ENCODE results near the gene YEATS2.

YEATS2 gene

GRCh38 chr3:183816681-183817510 is 119.3 kb downstream of the YEATS2 start:
- no peak for DNase-seq (ENCODE audit: low spot score)
- no peak for TF ChIP-seq CTCF (IDR thresholded peaks at IDR 0.05)
- H3K27ac ChIP-seq: no peak overlapping the region
- H3K4me3 ChIP-seq: no peak overlapping the region

GRCh38 chr3:183817639-183818038 is 120.0 kb downstream of the YEATS2 start:
- no peak overlapping the region for H3K4me3 ChIP-seq
- DNase-seq (ENCODE audit: low spot score): no peak
- no peak overlapping the region for H3K27ac ChIP-seq
- TF ChIP-seq CTCF (IDR thresholded peaks at IDR 0.05): no peak

DNA sequence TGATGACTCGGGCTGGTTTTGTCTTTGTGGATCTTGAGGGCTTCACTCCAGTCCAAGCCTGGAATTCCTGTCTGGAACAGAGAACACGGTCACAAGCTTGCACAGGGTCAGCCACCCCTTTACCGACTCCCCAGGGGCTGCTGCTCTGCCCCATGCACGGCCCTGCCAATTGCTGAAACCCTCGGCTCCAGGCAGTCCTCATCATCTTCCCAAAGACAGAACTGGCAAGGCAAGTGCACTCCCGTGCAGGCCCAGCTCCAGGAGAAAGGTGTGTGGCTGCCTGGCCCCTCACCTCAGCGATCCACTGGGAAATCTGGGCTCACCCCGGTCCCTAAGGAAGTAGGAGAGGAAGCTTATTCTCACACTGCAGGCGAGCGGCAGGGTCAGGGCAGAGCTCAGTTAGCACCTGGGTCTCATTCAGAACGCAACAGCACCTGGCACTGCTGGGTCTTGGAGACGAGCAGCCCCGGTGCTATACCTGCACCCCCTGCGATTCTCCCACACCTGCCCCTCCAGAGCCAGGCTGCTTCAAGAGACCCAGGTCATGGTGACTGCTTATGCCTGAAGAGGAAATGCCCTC is 120.5 kb downstream of the YEATS2 start:
- no peak overlapping the region for H3K27ac ChIP-seq
- no peak for TF ChIP-seq CTCF (IDR thresholded peaks at IDR 0.05)
- H3K4me3 ChIP-seq: no peak overlapping the region
- DNase-seq (ENCODE audit: low spot score): no peak

DNA sequence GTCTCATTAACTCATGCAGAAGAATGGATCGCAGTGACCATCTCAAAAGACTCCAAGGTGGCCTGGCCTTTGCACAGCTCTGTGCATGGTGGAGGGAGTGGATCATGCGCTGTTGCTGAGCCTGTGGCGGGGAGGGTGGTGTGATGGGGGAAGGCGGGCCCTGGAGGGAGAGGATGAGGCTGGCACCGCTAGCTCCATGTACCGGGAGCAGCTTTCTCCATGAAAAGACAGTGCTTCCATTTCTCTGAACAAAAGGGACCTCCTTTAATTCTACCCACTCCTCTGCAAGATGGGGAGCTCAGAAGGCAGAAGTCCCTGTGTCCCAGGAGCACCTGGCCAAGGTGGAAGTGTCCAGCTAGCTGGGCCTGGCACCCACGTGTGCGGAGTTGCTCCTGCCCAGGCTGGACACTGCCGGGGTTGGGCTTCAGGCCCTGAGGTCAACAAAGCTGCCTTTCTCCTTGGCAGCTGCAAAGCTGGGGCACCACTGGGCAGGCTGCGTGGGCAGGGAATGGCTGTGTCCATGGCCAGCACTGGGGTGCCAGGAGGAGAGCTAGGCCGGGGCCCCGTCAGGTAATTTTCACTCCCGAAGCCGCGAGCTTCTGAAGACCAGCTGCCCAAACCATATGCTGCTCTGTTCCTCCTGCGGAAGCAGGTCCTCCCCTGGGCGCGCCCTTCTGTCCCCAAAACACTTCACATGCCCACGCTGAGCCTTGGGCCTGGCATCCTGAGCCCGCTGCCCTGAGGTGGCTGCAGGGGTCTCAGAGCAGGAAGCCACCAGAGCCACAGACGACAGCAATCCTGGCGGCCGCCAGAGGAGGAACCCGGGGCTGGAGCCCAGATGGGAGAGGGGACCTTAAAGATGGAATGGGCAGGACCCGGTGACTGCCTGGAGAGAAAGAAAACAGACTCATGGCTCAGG is 121.4 kb downstream of the YEATS2 start:
- no peak overlapping the region for H3K4me3 ChIP-seq
- DNase-seq (ENCODE audit: low spot score): no peak
- H3K27ac ChIP-seq: no peak overlapping the region
- no peak for TF ChIP-seq CTCF (IDR thresholded peaks at IDR 0.05)

GRCh38 chr3:183819831-183820230 is 122.2 kb downstream of the YEATS2 start:
- no peak overlapping the region for H3K4me3 ChIP-seq
- TF ChIP-seq CTCF (IDR thresholded peaks at IDR 0.05): no peak
- H3K27ac ChIP-seq: no peak overlapping the region
- no peak for DNase-seq (ENCODE audit: low spot score)

DNA sequence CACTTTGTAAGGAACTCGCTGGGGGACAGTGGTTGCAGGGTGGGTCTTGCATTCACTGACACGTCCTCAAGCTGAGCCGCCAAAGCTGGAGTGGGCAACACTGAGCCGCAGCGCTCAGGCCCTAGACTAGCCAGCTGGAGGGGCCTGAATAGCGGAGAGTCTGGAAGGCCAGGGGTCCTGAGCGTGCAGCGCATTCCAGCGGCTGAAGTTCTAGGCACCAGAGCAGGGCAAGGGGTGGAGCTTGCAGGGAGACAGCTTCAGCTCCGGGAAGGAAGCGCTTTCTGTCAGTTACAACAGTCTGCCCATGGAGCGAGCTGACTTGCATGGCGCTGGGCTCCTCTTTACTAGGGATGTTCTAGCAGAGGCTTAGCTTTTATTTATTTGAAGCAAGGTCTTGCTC is 125.0 kb downstream of the YEATS2 start:
- H3K27ac ChIP-seq: no peak overlapping the region
- no peak for DNase-seq (ENCODE audit: low spot score)
- no peak for TF ChIP-seq CTCF (IDR thresholded peaks at IDR 0.05)
- H3K4me3 ChIP-seq: no peak overlapping the region
